Frontal cortex (tissue), 4 donors: ENCODE results near the gene PCLO. TPM values are rescaled to one million over a fixed set of nuclear protein-coding genes. Genes with fewer than 3 reads are reported as not detected.
"Not testable (repeated sequence)": the region's sequence is repeated elsewhere in the genome, so short reads cannot be mapped to it uniquely, and the experiment has no call there.

Experiments
- DNase-seq, 2 donors: peaks; one replicate each; pipeline ENCODE4 v3.0.0; 2012; ENCODE audit warnings: low spot score in 2 of 2
- FAIRE-seq: peaks from 2 replicates; lab custom pipeline; 2012; peaks lifted over from hg19 to GRCh38; lab: Jason Lieb, UNC
- total RNA-seq: library from RNA; depleted of rRNA; stranded (reverse); fragments of >200 nt; gene quantifications from one replicate; pipeline ENCODE4 v1.2.3, GENCODE V29; 2014
- donor health status: control.
- donor health status: control.
- donor health status: control.

PCLO gene
- total RNA-seq, 1 donor from 2014 or later, result 41.2 TPM

DNA sequence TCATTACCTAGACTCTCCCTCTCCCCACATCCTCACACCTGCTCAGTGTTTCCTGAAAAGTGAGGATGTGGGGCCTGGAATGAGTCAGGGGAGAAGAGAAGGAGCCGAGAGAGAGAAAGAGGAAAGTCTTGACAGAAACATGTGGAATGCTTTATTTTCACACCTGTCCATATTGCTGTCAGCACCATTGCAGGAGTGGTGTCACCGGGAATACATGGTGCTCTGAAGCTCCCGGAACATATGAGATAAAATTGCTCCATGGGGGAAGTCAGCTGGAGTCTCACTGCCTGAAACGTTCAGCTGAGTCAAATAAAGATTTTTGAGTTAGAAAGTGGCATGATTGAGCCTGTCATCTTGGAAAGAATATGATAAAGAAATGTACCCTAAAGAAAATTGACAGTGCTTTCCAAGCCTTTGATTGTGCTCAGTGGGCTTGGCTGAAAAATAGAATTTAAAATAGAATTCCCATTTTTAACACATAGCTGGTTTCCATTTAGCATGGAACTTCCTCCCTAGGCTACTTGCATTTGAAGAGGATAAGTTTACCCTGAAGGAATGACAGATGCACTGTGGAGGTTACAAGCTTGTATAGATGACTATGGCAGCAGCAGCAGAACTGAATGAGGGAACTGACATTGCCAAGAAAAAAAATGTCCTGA lies 182.4 kb downstream of the PCLO start:
- no peak for FAIRE-seq
- no peak for DNase-seq

DNA sequence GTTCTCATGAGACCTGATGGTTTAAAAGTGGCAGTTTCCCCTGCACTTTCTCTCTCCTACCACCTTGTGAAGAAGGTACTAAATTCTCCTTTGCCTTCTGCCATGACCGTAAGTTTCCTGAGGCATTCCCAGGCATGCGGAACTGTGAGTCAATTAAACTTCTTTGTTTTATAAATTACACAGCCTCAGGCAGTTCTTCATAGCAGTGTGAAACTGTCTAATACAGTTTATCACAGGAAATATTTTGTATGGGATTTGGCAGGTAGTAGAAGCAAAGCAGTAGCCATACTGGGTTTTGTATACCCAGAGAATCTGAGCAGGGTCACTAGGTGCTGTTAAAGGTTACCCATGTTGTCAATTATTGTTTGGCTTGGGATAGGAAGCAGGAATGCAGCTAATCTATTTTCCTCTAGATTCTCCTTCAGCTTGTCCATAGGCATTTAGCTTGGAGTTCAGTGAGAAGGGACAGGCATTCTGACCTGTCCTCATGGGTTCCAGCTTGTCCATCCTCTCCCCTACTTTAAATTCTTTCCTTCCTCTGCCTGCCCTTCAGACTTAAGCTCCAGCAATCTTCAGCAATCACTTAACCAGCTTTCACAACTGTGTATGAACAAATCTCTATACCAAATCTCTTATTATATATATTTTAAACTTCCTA lies 186.7 kb downstream of the PCLO start:
- DNase-seq (no peak), FAIRE-seq (no peak)

DNA sequence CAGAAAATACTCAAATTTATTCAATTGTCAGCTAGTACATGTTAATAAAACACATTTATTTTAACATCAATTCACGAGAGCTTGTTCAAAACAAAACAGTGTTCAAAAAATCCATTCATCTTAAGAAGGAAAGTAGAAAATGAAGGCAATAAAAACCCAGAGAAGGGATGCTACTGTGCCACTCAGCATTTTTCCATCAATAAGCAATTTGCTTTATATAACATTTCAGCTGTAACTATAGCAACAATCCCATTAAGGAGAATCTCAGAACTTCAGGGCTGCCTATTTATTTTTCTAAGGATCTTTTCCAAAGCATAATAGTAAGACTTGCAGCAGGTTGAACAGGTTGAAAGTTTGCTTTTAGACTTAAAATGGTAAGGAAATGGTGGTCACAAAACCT lies 190.5 kb downstream of the PCLO start:
- no peak for FAIRE-seq
- DNase-seq, result no peak

DNA sequence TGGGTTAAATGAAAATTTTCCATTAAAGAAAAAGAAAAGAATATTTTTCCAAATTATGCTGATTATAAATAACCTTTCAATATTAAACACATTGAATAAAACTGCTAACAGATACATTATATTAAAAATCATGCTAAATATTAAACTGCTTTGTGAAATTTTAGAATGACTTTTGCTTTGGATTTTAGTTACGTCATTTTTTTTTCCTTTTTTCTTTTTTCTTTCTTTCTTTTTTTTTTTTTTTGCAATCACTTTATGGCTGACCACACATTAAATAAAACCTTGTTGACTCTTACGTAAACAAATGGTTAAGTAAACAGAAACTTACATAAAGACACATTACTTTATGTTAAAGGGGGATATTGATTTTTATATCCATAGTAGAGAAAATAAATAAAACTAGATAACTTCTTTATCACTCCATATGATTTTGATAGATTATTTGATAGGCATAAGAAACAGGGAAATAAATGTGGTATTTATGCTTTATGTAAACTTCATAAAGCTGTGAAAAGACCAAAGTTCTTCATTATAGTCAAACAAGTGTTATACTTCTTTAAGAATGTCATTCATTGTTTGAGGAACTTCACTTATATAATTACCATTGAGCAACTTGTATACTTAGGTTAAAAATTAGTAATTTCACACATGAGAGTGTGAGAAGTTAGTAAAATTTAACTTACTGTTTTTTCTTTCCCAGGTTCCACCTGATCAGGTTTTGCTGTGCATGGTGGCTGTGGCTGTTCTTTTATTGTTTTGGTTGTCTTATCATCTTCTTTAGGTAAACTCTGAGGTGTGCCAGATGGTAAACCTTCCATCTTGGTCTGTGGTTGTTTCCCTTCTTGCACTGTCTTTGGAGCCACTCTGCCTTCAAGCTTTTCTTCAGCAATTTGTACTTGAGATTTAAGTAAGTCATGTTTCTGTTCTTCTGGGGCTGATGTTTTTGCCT lies 197.3 kb downstream of the PCLO start:
- FAIRE-seq, result peak; percentile 75
- DNase-seq, result no peak

DNA sequence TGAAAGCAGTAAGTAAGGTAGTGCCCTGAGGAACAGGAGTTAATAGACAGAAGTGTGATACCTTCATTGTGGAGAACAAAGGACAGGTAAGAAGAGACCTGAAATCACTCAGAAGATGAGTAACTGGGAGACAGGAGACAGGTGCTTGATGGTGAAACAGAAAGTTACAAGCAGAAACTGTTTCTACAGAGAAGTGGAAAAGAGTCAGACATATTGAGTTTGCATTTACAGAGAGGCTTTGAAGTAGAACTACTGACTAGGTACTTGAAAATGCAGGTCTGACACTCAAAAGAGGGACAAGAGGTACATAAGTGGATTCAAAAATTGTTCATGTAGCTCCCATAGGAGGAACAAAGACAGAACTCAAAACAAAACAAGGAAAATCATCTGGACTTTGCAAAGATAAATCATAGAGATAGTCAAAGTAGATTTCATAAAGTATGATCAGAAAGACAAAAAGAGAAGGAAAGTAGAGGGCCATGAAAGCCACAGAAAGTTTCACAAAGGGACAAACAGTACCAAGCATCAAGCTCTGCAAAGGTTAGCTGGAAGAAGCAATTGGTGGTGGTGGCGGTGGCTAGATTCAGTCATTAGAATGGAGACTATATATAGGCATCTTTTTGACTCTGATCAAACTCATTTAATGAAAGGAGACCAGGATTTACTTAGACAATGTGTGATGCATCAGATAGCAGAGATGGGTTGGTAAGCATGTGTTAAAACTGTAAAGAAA lies 198.4 kb downstream of the PCLO start:
- FAIRE-seq (no peak), DNase-seq (no peak)

DNA sequence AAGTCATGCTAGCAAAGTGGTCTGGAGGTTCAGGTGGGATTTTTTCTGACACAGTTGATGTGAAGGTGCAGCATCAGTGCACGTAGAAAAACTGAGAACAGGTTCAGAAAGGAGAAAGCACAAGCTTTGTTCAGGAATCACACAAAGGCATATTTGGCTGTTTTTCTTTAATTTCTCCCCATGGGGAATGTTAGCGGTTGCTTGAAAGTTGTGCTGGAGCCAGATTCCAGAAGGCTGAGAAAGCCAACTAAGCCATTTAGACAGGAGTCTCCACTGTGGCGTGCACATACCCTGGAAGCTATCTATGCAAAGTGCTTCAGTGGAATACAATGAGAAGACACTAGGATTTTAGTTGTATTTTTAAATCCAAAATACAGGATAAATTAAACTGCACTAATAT lies 201.4 kb downstream of the PCLO start:
- FAIRE-seq (no peak), DNase-seq (no peak)

DNA sequence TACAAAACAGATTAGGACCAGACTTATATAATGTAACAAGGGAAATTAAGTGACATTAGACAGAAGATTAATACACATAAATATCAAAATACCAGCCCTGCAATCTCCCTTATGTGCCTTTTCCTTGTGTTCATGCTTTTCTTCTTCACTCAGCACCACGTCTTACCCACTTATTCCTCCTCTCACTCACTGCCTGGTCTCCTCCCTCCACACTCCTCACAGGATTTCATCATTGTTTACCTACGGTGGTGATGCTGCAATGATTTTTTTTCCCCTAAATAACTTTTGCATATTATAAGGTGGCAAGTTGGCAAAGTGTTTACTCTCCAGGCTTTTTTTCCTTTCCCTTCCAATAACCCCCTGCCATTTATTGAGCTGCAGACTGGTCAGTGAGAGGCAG lies 203.2 kb downstream of the PCLO start:
- FAIRE-seq (no peak), DNase-seq (no peak)

DNA sequence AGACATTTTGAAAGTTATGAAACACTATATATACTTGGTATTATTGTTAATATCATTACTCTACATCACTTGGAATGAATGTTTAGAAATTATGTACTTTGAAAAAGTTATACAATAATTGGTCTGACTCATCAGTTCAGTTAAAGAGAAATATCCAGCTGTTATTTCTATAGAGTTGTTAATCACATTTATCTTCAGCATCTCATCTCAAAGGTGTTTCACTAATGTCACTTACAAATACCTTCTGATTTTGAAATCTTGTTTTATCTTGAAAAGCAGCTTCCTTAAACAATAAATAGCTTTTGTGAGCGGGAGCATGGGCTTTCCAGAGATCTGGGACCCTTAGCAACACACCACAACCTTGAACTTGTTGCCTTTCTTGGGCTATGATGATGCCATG lies 205.2 kb downstream of the PCLO start:
- FAIRE-seq (peak; percentile 34), DNase-seq (no peak)

DNA sequence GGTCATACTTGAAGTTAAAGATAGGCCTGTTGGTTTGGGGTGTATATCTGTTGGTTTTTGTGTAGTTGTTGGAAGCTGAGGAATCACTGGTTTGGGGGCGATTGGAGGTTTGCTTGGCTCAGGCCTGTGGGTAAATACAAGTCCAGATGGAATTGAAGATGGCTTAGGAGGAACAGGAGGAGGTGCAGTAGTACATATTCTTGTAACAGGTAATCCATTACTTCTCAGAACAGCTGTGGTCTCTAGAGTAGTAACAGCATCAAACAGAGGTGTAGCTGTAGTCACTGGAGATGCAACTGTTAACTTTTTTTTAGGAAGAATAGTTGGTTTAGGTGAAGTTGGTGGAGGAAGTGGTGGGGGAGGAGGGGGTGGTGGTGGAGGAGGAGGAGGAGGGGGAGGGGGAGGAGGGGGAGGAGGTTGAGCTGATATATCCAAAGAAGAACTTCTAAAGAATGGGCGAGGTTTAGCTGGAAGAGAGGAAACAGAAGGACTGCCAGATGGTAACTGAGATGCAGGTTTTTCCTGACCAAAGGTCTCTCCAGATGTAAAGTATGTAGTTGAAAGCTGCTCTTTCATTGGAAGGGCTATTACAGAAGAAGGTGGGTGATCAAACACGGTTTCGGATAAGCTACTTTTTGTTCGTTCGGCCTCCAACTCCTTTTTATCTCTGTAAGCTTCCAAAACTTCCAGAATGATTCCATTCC lies 209.2 kb downstream of the PCLO start:
- no peak for FAIRE-seq
- DNase-seq, result no peak

DNA sequence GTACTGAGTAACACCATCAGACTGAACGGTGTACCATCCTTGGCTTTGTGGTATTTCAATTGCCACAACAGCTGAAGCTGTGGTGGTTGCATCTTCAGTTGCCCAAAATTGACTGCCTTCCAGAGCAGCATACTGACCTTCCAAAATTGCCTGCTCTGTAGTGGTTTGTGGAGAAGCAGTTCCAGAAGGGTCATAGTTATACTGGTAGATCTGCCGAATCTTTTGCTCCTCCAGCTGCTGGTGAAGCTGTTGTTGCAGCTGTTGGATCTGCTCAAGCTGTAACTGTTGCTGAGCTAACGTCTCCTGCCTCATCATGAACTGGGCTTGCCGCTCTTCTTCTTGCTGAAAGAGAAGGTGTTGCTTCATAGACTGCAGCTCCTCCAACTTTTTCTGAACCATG lies 212.2 kb downstream of the PCLO start:
- DNase-seq (no peak), FAIRE-seq (no peak)

DNA sequence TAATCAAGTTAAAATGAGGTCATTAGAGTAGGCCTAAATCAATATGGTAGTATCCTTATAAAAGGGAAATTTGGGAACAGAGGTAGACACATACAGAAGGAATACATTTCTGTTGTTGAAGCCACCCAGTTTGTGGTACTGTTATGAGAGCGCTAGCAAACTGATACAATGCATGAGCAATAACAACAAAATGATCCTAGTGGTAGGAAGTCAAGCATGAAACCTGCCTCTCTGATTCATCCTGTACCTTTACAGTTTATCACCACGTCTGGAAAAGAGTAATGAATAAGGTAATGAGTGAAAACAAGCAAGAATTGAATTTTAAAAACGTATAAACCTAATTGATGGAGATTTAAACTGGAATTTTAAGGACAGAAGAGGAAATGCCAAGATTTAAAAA lies 217.2 kb downstream of the PCLO start:
- FAIRE-seq (no peak), DNase-seq (no peak)

DNA sequence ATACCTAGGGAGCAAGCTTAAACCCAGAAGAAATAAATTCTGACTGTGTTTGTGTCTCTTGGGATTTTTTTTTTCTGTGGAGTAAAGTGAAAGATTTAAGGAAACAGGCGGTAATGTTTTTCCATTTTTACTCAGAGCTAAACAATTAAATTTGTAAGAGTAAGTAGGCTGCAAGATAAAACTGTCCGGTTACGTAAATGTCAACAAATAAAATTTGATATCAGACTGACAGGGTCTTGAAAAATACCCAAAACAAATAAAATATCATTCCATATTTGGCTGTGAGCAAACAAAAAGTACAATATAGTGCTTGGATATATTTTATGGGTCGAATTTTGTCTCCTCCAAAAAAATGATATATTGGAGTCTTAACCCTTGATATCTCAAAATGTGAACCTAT lies 217.6 kb downstream of the PCLO start:
- no peak for DNase-seq
- no peak for FAIRE-seq

DNA sequence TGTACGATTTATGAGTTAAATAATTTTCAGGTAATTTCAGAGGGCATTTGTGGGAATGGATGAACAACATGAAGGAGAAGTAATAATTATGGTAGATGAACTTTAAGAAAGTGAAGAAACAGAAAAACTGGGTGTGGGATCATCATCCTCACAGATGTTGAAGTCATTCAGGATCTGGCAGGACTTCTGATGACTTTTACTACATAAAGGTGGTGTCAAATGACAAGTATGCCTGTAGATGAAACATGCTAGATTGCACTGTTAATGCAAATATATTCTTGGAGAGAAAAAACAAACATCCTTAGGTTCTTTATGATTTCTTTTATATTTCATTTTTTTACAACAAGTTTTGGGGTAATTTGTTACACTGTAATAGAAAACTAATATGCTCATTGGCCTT lies 230.2 kb downstream of the PCLO start:
- DNase-seq (no peak), FAIRE-seq (no peak)

DNA sequence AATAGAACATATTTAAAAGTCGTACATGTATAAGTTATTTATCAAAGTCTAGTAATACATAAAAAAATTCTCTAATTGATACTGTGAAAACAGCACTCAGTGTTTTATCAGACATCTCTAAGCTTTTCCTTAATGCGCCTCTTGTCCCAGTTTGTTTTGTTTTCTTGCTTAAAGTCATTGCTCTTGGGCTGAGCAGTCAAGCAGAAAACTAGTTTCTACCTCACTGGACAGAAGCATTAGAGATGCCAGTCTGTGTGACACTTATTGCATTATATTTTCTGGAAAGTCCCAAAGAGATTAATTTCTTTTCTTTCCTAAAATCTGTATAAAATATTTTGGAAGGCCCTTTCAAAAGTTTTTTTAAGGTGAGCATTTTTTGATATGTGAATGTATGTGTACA lies 236.2 kb downstream of the PCLO start:
- DNase-seq (no peak), FAIRE-seq (no peak)

DNA sequence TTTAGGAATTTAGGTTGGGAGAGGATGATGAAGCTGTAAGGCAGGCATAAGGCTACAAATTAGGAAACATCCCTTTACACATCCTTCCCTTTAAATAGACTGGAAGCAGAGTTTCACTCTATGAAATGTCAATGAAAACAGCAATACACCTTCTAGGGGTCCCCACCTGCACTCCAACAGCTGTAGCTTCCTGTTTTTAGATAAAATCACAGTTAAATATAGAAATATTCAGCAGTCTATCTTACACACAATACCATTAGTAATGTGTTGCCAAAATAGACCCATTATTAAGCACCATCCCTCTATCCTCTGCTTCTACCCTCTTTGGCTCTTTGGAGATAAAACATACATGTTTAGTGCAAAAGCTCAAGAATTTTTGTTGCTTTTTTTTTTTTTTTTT lies 237.4 kb downstream of the PCLO start:
- FAIRE-seq, result no peak

DNA sequence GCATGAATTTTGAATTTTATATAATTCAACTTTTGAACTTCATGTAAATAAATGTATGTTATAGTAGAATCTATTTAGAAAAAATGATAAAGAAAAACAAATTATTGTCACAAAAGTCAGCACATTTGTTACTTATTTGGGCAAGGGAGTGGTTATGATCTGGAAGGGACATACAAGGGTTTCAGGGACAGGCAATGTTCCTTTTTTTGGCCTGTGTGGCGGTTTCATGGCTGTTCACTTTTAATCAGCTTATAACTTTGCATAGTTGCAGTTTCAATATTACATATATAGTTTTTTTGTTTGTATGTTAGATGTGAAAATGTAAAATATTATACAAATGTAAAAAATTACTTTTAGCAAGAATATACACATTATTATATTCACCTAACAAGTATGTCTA lies 256.2 kb downstream of the PCLO start:
- no peak for FAIRE-seq

More for the DNA sequence above, 237.4 kb downstream of the PCLO start:
- DNase-seq, result no peak

DNA sequence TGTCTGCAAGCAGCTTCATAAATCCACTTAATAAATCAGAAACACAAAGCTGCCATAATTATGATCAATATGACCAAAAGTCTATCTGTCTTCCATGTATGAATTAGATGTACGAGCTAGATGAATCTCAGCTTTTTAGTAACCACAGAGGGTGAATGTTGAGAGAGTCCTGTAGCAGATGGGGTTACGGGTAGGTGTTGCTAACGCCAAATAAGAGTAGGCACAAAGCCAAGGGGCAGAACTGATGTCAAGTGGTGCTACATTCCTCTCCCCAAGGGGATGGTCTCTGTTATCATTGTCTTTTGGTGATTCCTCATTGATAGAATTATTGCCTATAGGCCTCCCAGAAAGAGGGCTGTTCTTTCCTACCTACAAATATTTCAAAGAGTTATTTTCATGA lies 257.8 kb downstream of the PCLO start:
- DNase-seq, result no peak
- no peak for FAIRE-seq

More for the DNA sequence above, 256.2 kb downstream of the PCLO start:
- DNase-seq, result no peak

DNA sequence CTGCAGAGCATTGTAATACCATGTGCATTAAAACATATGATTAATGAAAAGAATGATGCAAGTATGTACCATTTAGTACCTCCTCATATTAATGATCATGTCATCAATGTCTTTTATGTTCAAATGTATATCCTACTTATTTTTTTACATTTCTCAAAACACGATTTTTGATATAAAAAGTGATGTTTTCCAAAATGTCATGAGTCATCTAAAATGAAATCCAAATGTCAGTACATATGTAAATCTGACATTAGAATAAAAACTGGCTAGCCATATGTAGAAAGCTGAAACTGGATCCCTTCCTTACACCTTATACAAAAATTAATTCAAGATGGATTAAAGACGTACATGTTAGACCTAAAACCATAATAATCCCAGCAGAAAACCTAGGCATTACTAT lies 261.6 kb downstream of the PCLO start:
- DNase-seq, FAIRE-seq: not testable (repeated sequence)

DNA sequence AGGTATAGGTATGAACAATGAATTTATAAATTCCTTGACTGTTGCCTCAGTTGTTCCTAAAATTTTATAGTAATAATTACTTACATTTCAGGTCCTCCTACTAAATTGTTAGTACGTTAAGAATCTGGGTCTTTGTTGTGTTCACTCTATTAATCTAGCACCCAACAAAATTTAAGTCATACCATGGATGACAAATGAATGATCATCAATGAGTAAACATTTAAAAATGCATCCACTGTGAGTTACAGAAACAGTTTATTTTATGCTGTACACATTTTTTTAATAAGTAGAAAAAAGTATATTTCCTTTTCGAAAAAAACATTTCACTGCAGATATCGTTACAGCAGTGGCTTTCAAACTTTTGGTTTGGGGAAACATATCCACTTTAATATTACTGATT lies 265.2 kb downstream of the PCLO start:
- no peak for DNase-seq
- no peak for FAIRE-seq

DNA sequence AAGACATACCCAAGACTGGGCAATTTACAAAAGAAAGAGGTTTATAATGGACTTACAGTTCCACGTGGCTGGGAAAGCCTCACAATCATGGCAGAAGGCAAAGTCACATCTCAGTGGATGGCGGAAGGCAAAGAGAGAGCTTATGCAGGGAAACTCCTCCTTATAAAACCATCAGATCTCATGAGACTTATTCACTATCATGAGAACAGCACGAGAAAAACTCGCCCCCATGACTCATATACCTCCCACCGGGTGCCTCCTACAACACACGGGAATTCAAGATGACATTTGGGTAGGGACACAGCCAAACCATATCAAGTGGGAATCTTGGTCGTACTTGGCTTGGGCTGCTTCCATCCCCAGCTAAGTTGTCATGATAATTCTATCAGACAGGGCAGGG lies 268.3 kb downstream of the PCLO start:
- not testable (repeated sequence) for FAIRE-seq, DNase-seq
